H9 (cell line): ENCODE results near the gene SHMT1. TPM values are rescaled to one million over a fixed set of nuclear protein-coding genes. Genes with fewer than 3 reads are reported as not detected.
"Not testable (repeated sequence)": the region's sequence is repeated elsewhere in the genome, so short reads cannot be mapped to it uniquely, and the experiment has no call there.

ENCODE experiments used
- DNase-seq: peaks from one replicate; pipeline ENCODE4 v3.0.0-alpha.2; 2017
- H2AFZ ChIP-seq: one replicate; pipeline ENCODE4 v1.6.1; 2013; ENCODE audit warnings: mild to moderate bottlenecking, low read length, control low read depth, moderate library complexity
- H2AK5ac ChIP-seq: 2 replicates; pipeline ENCODE4 v1.6.1; 2013; ENCODE audit warnings: low read length, control low read depth, mixed read lengths; ENCODE audit not compliant: insufficient read length
- H2BK120ac ChIP-seq: one replicate; pipeline ENCODE4 v1.6.1; 2013; ENCODE audit warnings: low read depth, mild to moderate bottlenecking, low read length, control low read depth, inconsistent platforms; ENCODE audit not compliant: poor library complexity, severe bottlenecking
- H2BK12ac ChIP-seq: 2 replicates; pipeline ENCODE4 v1.6.1; 2013; ENCODE audit warnings: low read length, control low read depth, mixed read lengths, low read depth; ENCODE audit not compliant: insufficient read length
- H2BK15ac ChIP-seq: 2 replicates; pipeline ENCODE4 v1.6.1; 2013; ENCODE audit warnings: low read depth, low read length, control low read depth
- H2BK20ac ChIP-seq: one replicate; pipeline ENCODE4 v1.6.1; 2013; ENCODE audit warnings: low read depth, mild to moderate bottlenecking, low read length, control low read depth, inconsistent platforms; ENCODE audit not compliant: poor library complexity, severe bottlenecking
- H2BK5ac ChIP-seq: 2 replicates; pipeline ENCODE4 v1.6.1; 2013; ENCODE audit warnings: low read length, control low read depth, mixed read lengths; ENCODE audit not compliant: insufficient read length
- H3K14ac ChIP-seq: 2 replicates; pipeline ENCODE4 v1.6.1; 2013; ENCODE audit warnings: low read length, control low read depth; ENCODE audit not compliant: insufficient read depth
- H3K18ac ChIP-seq: 2 replicates; pipeline ENCODE4 v1.6.1; 2013; ENCODE audit warnings: low read depth, mild to moderate bottlenecking, mixed read lengths, low read length, control low read depth; ENCODE audit not compliant: insufficient read length
- H3K23ac ChIP-seq: 2 replicates; pipeline ENCODE4 v1.6.1; 2013; ENCODE audit warnings: low read length, control low read depth, mixed read lengths, low read depth; ENCODE audit not compliant: insufficient read length
- H3K23me2 ChIP-seq: 2 replicates; pipeline ENCODE4 v1.6.1; 2013; ENCODE audit warnings: low read depth, mild to moderate bottlenecking, mixed read lengths, low read length, control low read depth; ENCODE audit not compliant: insufficient read length, poor library complexity, severe bottlenecking
- H3K27ac ChIP-seq: 2 replicates; pipeline ENCODE4 v1.5.1; 2013; ENCODE audit warnings: low read length, control low read depth, mixed read lengths, low read depth; ENCODE audit not compliant: insufficient read length
- H3K27me3 ChIP-seq: 2 replicates; pipeline ENCODE4 v1.6.1; 2013; ENCODE audit warnings: low read length, control low read depth, inconsistent platforms; ENCODE audit not compliant: insufficient read depth
- H3K4ac ChIP-seq: 2 replicates; pipeline ENCODE4 v1.6.1; 2013; ENCODE audit warnings: low read depth, mild to moderate bottlenecking, control low read depth, inconsistent platforms, low read length, moderate library complexity
- H3K4me1 ChIP-seq: 2 replicates; pipeline ENCODE4 v1.6.1; 2013; ENCODE audit warnings: low read length, control low read depth, inconsistent platforms; ENCODE audit not compliant: insufficient read depth
- H3K4me2 ChIP-seq: 2 replicates; pipeline ENCODE4 v1.6.1; 2013; ENCODE audit warnings: low read length, control low read depth, mixed read lengths; ENCODE audit not compliant: insufficient read length, insufficient read depth
- H3K56ac ChIP-seq: 2 replicates; pipeline ENCODE4 v1.6.1; 2013; ENCODE audit warnings: low read depth, mild to moderate bottlenecking, mixed read lengths, low read length, control low read depth; ENCODE audit not compliant: insufficient read length
- H3K79me1 ChIP-seq: 2 replicates; pipeline ENCODE4 v1.6.1; 2013; ENCODE audit warnings: low read depth, mild to moderate bottlenecking, moderate library complexity, low read length, control low read depth, inconsistent platforms; ENCODE audit not compliant: insufficient read depth, poor library complexity, severe bottlenecking
- H3K79me2 ChIP-seq: 2 replicates; pipeline ENCODE4 v1.6.1; 2013; ENCODE audit warnings: low read length, control low read depth, inconsistent platforms; ENCODE audit not compliant: insufficient read depth
- H3K9ac ChIP-seq: 2 replicates; pipeline ENCODE4 v1.6.1; 2013; ENCODE audit warnings: low read length, control low read depth, mixed read lengths; ENCODE audit not compliant: insufficient read length; ENCODE audit errors: extremely low read depth
- H3K9me3 ChIP-seq: one replicate; pipeline ENCODE4 v1.6.1; 2013; ENCODE audit warnings: low read depth, low read length, inconsistent platforms; ENCODE audit not compliant: control insufficient read depth
- H3T11ph ChIP-seq: one replicate; pipeline ENCODE4 v1.6.1; 2013; ENCODE audit warnings: mild to moderate bottlenecking, low read length, control low read depth, inconsistent platforms
- H4K20me1 ChIP-seq: one replicate; pipeline ENCODE4 v1.6.1; 2013; ENCODE audit not compliant: control insufficient read depth, insufficient read length, insufficient read depth
- H4K5ac ChIP-seq: 2 replicates; pipeline ENCODE4 v1.6.1; 2013; ENCODE audit warnings: low read depth, mild to moderate bottlenecking, mixed read lengths, low read length, control low read depth; ENCODE audit not compliant: insufficient read length
- H4K8ac ChIP-seq: replicated peaks from 2 replicates; pipeline ENCODE4 v1.6.1; 2013; ENCODE audit warnings: low read length, control low read depth, mixed read lengths, low read depth; ENCODE audit not compliant: insufficient read length
- H4K91ac ChIP-seq: 2 replicates; pipeline ENCODE4 v1.6.1; 2013; ENCODE audit warnings: low read depth, mild to moderate bottlenecking, moderate library complexity, mixed read lengths, low read length, control low read depth; ENCODE audit not compliant: insufficient read length
- H3K27ac Mint-ChIP-seq, 3 experiments: 2 replicates in 2 of 3; 3 replicates in 1 of 3; pipeline ENCODE4 v1.8.0; 2020 to 2021; ENCODE audit warnings: mixed read lengths in 3 of 3, mild to moderate bottlenecking in 1 of 3, moderate library complexity in 1 of 3
- H3K27me3 Mint-ChIP-seq: 2 replicates; pipeline ENCODE4 v1.8.0; 2021; ENCODE audit warnings: low read depth, mild to moderate bottlenecking, moderate library complexity, mixed read lengths
- H3K36me3 Mint-ChIP-seq, 3 experiments: 2 replicates in 2 of 3; 3 replicates in 1 of 3; pipeline ENCODE4 v1.8.0; 2020 to 2021; ENCODE audit warnings: low read depth in 3 of 3, mixed read lengths in 3 of 3; ENCODE audit not compliant: insufficient read depth in 1 of 3
- H3K4me1 Mint-ChIP-seq, 2 experiments: 2 replicates each; pipeline ENCODE4 v1.8.0; 2020; ENCODE audit warnings: mixed read lengths in 2 of 2
- H3K4me3 Mint-ChIP-seq, 2 experiments: 2 replicates in 1 of 2; 3 replicates in 1 of 2; pipeline ENCODE4 v1.8.0; 2020 to 2021; ENCODE audit warnings: mild to moderate bottlenecking in 2 of 2, mixed read lengths in 2 of 2, moderate library complexity in 1 of 2
- H3K9me3 Mint-ChIP-seq, 2 experiments: 2 replicates in 1 of 2; 3 replicates in 1 of 2; pipeline ENCODE4 v1.8.0; 2020; ENCODE audit warnings: mild to moderate bottlenecking in 2 of 2, mixed read lengths in 2 of 2, moderate library complexity in 1 of 2
- WGBS: extraction: QIAGEN DNeasy Blood & Tissue Kit; methylation state at CpG from one replicate; pipeline ENCODE4 v1.1.7; 2013; ENCODE audit warnings: missing lambda C conversion rate, low lambda C conversion rate, mixed read lengths; ENCODE audit not compliant: insufficient read length; ENCODE audit errors: extremely low coverage; 5-methylcytosine and 5-hydroxymethylcytosine counted together
- total RNA-seq: library from RNA; stranded (reverse); gene quantifications from 2 replicates; pipeline ENCODE4 v1.2.1, GENCODE V29; 2021
- TF ChIP-seq, protein P1 (sequence below): fragments of 200-600 bp; sonication (generic); conservative IDR thresholded peaks from 3 replicates; pipeline ENCODE4 v1.8.0; 2021; ENCODE audit warnings: antibody characterized with exemption, mild to moderate bottlenecking

The SHMT1 gene
- total RNA-seq, 1 experiment from 2014 or later: 42.8 TPM

DNA sequence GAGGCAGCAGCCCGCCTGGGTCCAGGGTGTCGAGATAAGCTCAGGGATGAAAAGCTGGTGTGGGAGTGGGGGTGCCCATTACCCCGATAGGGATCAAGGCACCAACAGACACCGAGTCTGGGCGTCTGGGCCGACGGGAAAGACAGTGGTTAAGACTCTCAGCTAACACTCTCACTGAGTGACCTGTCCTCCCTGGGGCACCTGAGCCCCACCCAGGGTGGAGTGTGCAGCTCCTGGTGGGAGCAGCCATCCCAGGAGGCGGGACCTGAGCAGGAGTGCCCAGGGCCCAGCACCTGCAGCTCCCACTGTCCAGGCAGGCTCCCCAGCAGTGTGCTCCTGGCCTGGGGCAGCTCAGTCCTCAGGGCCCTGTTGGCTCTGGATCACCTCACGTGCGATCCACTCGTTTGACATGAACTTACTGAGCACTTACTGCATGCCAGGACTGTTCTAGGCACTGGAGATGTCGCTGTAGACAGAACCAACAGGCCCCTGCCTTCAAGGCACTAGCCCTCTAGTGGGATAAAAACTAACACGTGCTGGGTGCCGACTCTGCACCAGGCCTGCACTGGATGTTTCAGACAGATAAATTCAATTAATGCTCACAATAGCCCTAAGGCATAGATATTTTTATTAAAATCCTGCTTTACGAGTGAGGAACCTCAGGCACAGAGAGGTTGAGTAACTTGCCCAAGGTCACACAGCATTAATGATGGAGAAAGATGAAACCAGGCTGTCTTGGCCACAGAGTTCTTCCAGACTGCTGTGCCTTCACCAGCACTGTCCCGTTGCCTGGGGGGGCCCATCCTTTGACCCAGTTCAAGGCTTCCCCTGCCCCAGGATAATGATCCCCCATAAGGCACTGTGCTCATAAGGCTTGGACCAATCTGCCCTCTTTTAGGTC, 16.1 kb upstream of the SHMT1 start:
- H3K9me3 ChIP-seq: no peaks in the 10 kb centered on the region
- no peak overlapping the region for H3K18ac ChIP-seq
- peaks cover 10% of the 10 kb centered on the region for H3K27me3 Mint-ChIP-seq
- no peak overlapping the region for H3K27ac ChIP-seq
- no peak overlapping the region for H2AFZ ChIP-seq
- H4K20me1 ChIP-seq: no peaks in the 10 kb centered on the region
- H3K79me2 ChIP-seq: no peaks in the 10 kb centered on the region
- H4K5ac ChIP-seq: no peak overlapping the region
- no peak overlapping the region for H4K8ac ChIP-seq
- H3K79me1 ChIP-seq: no peaks in the 10 kb centered on the region
- WGBS: no CpG with 5 or more reads among the region's 16 CpGs
- no peak overlapping the region for H2BK15ac ChIP-seq
- no peaks in the 10 kb centered on the region for H3K23me2 ChIP-seq
- no peaks in the 10 kb centered on the region for H3K4me1 ChIP-seq
- no peak for DNase-seq
- no peak overlapping the region for H3K4me3 Mint-ChIP-seq
- H3K4me1 Mint-ChIP-seq: peaks cover 4 to 11% of the 10 kb centered on the region in 2 experiments; a peak in 3 of 4 replicates
- no peak overlapping the region for H3K23ac ChIP-seq
- no peak overlapping the region; the same call in 1 of the 2 replicates for H3K14ac ChIP-seq
- no peak overlapping the region for H3K9ac ChIP-seq
- H3T11ph ChIP-seq: no peak overlapping the region
- no peak overlapping the region for H2BK12ac ChIP-seq
- H4K91ac ChIP-seq: no peak overlapping the region
- H3K27ac Mint-ChIP-seq: no peak overlapping the region
- no peak overlapping the region for H2BK120ac ChIP-seq
- H2BK20ac ChIP-seq: no peak overlapping the region
- no peak overlapping the region for H2AK5ac ChIP-seq
- no peak overlapping the region for H3K4ac ChIP-seq
- H2BK5ac ChIP-seq: no peak overlapping the region
- TF ChIP-seq, protein P1, sequence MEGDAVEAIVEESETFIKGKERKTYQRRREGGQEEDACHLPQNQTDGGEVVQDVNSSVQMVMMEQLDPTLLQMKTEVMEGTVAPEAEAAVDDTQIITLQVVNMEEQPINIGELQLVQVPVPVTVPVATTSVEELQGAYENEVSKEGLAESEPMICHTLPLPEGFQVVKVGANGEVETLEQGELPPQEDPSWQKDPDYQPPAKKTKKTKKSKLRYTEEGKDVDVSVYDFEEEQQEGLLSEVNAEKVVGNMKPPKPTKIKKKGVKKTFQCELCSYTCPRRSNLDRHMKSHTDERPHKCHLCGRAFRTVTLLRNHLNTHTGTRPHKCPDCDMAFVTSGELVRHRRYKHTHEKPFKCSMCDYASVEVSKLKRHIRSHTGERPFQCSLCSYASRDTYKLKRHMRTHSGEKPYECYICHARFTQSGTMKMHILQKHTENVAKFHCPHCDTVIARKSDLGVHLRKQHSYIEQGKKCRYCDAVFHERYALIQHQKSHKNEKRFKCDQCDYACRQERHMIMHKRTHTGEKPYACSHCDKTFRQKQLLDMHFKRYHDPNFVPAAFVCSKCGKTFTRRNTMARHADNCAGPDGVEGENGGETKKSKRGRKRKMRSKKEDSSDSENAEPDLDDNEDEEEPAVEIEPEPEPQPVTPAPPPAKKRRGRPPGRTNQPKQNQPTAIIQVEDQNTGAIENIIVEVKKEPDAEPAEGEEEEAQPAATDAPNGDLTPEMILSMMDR: no peak
- H3K9me3 Mint-ChIP-seq: peaks cover 5 to 6% of the 10 kb centered on the region in 2 experiments; a peak in 3 of 5 replicates
- H3K4me2 ChIP-seq: no peak overlapping the region
- no peak overlapping the region for H3K56ac ChIP-seq
- peaks cover 0 to 8% (median 2%) of the 10 kb centered on the region in 3 experiments; a peak in 3 of 7 replicates for H3K36me3 Mint-ChIP-seq
- no peaks in the 10 kb centered on the region for H3K27me3 ChIP-seq

GRCh38 chr17:18378614-18379013, 15.3 kb upstream of the SHMT1 start:
- peaks cover 4 to 11% of the 10 kb centered on the region in 2 experiments; a peak in 3 of 4 replicates for H3K4me1 Mint-ChIP-seq
- not testable (repeated sequence) for H3K23ac ChIP-seq, H3K27ac Mint-ChIP-seq, H3K23me2 ChIP-seq, H2BK120ac ChIP-seq, H2BK20ac ChIP-seq, H3K4me1 ChIP-seq, DNase-seq, H4K20me1 ChIP-seq, H3T11ph ChIP-seq, H3K36me3 Mint-ChIP-seq, H3K14ac ChIP-seq, H3K4ac ChIP-seq, H3K9ac ChIP-seq, H4K5ac ChIP-seq, H3K4me3 Mint-ChIP-seq, H3K18ac ChIP-seq, H4K8ac ChIP-seq, H3K9me3 ChIP-seq, H2BK15ac ChIP-seq, H3K56ac ChIP-seq, H2BK5ac ChIP-seq, H3K4me2 ChIP-seq, H3K79me1 ChIP-seq, H4K91ac ChIP-seq, H3K27ac ChIP-seq, H3K27me3 Mint-ChIP-seq, H3K79me2 ChIP-seq, H3K9me3 Mint-ChIP-seq, H2AFZ ChIP-seq, H3K27me3 ChIP-seq, H2BK12ac ChIP-seq, H2AK5ac ChIP-seq
- whole genome bisulfite sequencing: no CpG with 5 or more reads among the region's 5 CpGs
